Measurements from ENCODE around the gene NFILZ.

Gene NFILZ

GRCh38 chr19:8678244-8678807 lies 47.9 kb downstream of the NFILZ start:
- H3K4me3 ChIP-seq (ENCODE audit: insufficient read length, low read depth): no peak overlapping the region
- H3K9me3 ChIP-seq (ENCODE audit: insufficient read depth, low read length): no peaks in the 10 kb centered on the region
- H3K4me1 ChIP-seq (ENCODE audit: insufficient read depth, insufficient read length): no peaks in the 10 kb centered on the region
- TF ChIP-seq YY1 (IDR thresholded peaks at IDR 0.05; ENCODE audit: insufficient read depth, insufficient read length): no peak
- no peak for TF ChIP-seq SUZ12 (IDR thresholded peaks at IDR 0.05; ENCODE audit: extremely low read depth, insufficient read depth, insufficient read length)
- no peak for TF ChIP-seq ZNF274 (IDR thresholded peaks at IDR 0.05; ENCODE audit: low read depth, low read length)
- no peaks in the 10 kb centered on the region for H3K36me3 ChIP-seq (ENCODE audit: insufficient read depth, insufficient read length, low read length)
- H3K9ac ChIP-seq (ENCODE audit: insufficient read length, low read depth): no peak overlapping the region
- peaks cover 11% of the 10 kb centered on the region for H3K27me3 ChIP-seq (ENCODE audit: insufficient read depth, insufficient read length)
- no peak for DNase-seq (ENCODE audit: low read depth, low spot score)

All from NT2/D1 (cell line).